Measurements from ENCODE around the gene LPAR2.

LPAR2 gene

DNA sequence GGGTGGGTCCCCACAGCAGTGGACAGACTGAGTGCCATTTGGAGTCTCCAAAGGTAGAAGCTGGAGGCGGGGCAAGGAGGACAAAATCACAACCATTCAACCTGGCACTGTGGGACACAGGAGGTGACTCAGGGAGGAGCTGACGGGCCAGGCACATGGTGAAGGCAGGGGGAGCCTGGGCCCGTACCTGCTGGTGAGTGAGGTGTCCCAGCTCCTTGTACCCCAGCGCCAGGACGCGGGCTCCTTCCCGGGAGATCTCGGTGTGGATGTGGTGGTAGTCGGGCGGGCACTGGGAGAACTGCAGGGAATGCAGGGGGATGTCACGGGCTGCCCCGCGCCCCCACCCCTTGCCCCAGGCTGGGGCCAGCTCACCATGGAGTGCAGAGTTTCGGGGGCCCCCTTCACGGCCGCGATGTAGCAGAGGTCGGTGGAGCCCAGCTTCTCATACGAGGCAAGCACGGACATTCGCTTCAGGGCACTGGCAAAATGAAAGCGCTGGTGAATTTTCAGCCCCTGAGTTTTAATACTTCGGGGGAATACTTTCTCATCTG, 25.7 kb upstream of the LPAR2 start:
- Histone ChIP-seq H3K4me3 (ENCODE audit: severe bottlenecking) (no peak overlapping the region), H3K27me3 (ENCODE audit: insufficient read depth, poor library complexity, severe bottlenecking) (no peaks in the 10 kb centered on the region), H3K4me1 (ENCODE audit: insufficient read depth, poor library complexity, severe bottlenecking) (no peaks in the 10 kb centered on the region), H3K9me3 (ENCODE audit: severe bottlenecking) (no peaks in the 10 kb centered on the region), H3K36me3 (ENCODE audit: low read depth) (peaks cover 82% of the 10 kb centered on the region), H3K27ac (ENCODE audit: poor library complexity, severe bottlenecking) (no peak overlapping the region)
- DNase-seq (ENCODE audit: low spot score) (no peak), ATAC-seq (ENCODE audit: low read depth) (no peak)
- TF ChIP-seq, protein P1, sequence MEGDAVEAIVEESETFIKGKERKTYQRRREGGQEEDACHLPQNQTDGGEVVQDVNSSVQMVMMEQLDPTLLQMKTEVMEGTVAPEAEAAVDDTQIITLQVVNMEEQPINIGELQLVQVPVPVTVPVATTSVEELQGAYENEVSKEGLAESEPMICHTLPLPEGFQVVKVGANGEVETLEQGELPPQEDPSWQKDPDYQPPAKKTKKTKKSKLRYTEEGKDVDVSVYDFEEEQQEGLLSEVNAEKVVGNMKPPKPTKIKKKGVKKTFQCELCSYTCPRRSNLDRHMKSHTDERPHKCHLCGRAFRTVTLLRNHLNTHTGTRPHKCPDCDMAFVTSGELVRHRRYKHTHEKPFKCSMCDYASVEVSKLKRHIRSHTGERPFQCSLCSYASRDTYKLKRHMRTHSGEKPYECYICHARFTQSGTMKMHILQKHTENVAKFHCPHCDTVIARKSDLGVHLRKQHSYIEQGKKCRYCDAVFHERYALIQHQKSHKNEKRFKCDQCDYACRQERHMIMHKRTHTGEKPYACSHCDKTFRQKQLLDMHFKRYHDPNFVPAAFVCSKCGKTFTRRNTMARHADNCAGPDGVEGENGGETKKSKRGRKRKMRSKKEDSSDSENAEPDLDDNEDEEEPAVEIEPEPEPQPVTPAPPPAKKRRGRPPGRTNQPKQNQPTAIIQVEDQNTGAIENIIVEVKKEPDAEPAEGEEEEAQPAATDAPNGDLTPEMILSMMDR (IDR thresholded peaks at IDR 0.05; ENCODE audit: poor library complexity, severe bottlenecking): no peak

DNA sequence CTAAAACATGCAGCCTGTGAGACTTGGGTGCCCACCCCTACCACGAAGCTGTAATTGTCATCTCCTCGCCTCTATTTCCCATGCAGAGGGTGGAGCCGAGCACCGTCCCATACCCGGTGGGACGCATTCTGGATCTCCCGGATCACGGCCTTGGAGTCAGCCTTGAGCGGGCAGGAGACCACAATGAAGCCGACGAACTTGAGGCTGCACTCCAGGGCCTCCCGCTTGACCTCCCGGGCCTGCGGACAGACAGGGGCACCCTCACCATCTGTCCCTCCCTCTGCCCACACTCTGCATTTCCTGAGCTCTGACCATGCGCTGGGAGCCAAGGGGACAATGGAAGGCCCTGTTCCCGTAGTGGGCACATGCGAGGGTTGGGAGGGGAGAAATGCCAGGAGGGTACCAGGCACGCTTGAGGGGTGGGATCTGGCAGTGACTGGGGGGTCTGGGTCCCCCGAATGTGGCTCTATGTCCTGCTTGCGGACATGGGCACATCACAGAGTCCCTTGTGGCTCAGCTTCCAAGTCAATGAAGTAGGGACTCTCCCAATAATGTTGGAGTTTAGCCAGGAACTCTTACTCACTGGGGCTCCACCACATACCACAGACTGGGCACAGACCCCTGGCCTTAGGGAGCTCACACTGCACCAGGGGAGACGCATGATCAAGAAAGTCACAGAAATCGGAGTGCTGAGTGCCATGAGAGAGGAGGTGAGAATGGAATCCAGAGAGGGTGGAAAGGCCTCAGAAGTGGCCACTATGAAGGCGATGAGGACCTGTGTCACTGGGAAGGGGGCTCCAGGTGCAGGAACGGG, 24.7 kb upstream of the LPAR2 start:
- Histone ChIP-seq H3K9me3 (ENCODE audit: severe bottlenecking) (no peaks in the 10 kb centered on the region), H3K27ac (ENCODE audit: poor library complexity, severe bottlenecking) (no peak overlapping the region), H3K4me3 (ENCODE audit: severe bottlenecking) (no peak overlapping the region), H3K4me1 (ENCODE audit: insufficient read depth, poor library complexity, severe bottlenecking) (no peaks in the 10 kb centered on the region), H3K36me3 (ENCODE audit: low read depth) (peaks cover 79% of the 10 kb centered on the region), H3K27me3 (ENCODE audit: insufficient read depth, poor library complexity, severe bottlenecking) (no peaks in the 10 kb centered on the region)
- TF ChIP-seq, protein P1 (IDR thresholded peaks at IDR 0.05; ENCODE audit: poor library complexity, severe bottlenecking): no peak
- no peak for ATAC-seq (ENCODE audit: low read depth)
- no peak for DNase-seq (ENCODE audit: low spot score)

DNA sequence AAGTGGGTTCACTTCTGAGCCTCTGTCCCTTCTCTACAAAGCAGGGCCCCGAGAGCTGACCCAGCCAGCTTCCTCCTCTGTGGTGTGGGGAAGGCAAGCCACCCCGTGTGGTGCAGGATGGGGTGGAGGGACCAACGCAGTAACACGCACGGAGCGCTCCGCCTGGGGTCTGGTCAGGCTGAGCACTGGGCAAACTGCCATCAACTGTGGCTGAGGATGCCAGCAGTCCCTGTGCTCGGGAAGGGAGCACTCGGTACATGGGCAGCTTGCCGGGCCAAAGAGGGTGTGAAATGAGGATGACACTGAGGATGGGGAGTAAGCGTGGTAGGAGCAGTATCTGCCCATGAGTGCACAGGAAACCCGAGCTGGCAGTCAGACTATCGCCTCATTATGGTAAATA, 23.1 kb upstream of the LPAR2 start:
- ATAC-seq (ENCODE audit: low read depth) (no peak), DNase-seq (ENCODE audit: low spot score) (no peak)
- H3K27ac ChIP-seq (ENCODE audit: poor library complexity, severe bottlenecking): no peak overlapping the region
- no peaks in the 10 kb centered on the region for H3K9me3 ChIP-seq (ENCODE audit: severe bottlenecking)
- H3K4me3 ChIP-seq (ENCODE audit: severe bottlenecking): no peak overlapping the region
- TF ChIP-seq, protein P1 (IDR thresholded peaks at IDR 0.05; ENCODE audit: poor library complexity, severe bottlenecking): no peak
- H3K27me3 ChIP-seq (ENCODE audit: insufficient read depth, poor library complexity, severe bottlenecking): no peaks in the 10 kb centered on the region
- no peaks in the 10 kb centered on the region for H3K4me1 ChIP-seq (ENCODE audit: insufficient read depth, poor library complexity, severe bottlenecking)
- peaks cover 71% of the 10 kb centered on the region for H3K36me3 ChIP-seq (ENCODE audit: low read depth)

DNA sequence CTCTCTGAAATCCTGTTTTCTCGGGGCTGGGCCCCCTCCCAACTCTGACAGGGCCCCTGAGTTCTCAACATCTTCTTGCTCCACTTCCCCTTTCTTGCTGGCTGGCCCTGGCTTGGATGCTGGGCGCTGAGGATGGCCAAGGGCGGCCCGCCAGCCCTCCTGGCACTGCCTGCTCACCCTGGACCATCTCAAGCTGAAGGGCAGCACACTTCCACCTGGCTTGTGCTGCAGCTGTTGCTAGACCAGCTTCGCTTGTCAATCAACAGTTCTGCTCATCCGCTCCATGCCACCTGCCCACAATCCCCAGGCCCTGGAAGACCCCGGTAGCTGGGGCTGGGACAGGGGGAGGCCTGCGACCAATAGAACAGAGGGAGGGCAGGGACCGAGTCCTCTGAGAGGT, 22.3 kb upstream of the LPAR2 start:
- no peak overlapping the region for H3K27ac ChIP-seq (ENCODE audit: poor library complexity, severe bottlenecking)
- ATAC-seq (ENCODE audit: low read depth) (no peak), DNase-seq (ENCODE audit: low spot score) (no peak)
- no peaks in the 10 kb centered on the region for H3K9me3 ChIP-seq (ENCODE audit: severe bottlenecking)
- H3K36me3 ChIP-seq (ENCODE audit: low read depth): peaks cover 64% of the 10 kb centered on the region
- H3K4me1 ChIP-seq (ENCODE audit: insufficient read depth, poor library complexity, severe bottlenecking): no peaks in the 10 kb centered on the region
- H3K27me3 ChIP-seq (ENCODE audit: insufficient read depth, poor library complexity, severe bottlenecking): no peaks in the 10 kb centered on the region
- TF ChIP-seq, protein P1 (IDR thresholded peaks at IDR 0.05; ENCODE audit: poor library complexity, severe bottlenecking): no peak
- H3K4me3 ChIP-seq (ENCODE audit: severe bottlenecking): no peak overlapping the region

DNA sequence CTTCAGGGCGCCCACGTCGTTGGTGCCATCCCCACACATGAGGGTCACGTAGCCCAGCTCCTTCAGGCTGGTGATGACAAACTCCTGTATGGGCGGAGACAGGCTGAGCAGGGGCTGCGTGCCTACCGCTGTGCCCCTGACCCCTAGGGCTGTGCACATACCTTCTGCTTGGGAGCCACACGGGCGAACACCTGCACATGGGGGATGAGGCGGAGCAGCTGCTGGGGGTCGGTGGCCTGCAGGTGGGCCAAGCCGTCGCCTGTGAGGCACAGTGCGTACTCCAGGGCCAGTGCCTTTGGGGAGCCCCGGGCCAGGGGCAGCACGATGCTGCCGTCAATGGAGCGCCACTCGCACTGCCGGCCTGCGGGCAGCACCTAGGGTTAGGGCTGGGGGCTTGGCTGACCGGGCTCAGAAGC, 21.6 kb upstream of the LPAR2 start:
- DNase-seq (ENCODE audit: low spot score): no peak
- Histone ChIP-seq H3K27me3 (ENCODE audit: insufficient read depth, poor library complexity, severe bottlenecking) (no peaks in the 10 kb centered on the region), H3K27ac (ENCODE audit: poor library complexity, severe bottlenecking) (no peak overlapping the region), H3K36me3 (ENCODE audit: low read depth) (peaks cover 58% of the 10 kb centered on the region), H3K4me1 (ENCODE audit: insufficient read depth, poor library complexity, severe bottlenecking) (no peaks in the 10 kb centered on the region), H3K4me3 (ENCODE audit: severe bottlenecking) (no peak overlapping the region), H3K9me3 (ENCODE audit: severe bottlenecking) (no peaks in the 10 kb centered on the region)
- TF ChIP-seq, protein P1 (IDR thresholded peaks at IDR 0.05; ENCODE audit: poor library complexity, severe bottlenecking): no peak
- no peak for ATAC-seq (ENCODE audit: low read depth)
